ENCODE data around the gene SLC39A9. TPM values are rescaled to one million over a fixed set of nuclear protein-coding genes. Genes with fewer than 3 reads are reported as not detected.

SLC39A9 gene
- total RNA-seq, 1 experiment from 2014 or later, result 80.2 TPM

DNA sequence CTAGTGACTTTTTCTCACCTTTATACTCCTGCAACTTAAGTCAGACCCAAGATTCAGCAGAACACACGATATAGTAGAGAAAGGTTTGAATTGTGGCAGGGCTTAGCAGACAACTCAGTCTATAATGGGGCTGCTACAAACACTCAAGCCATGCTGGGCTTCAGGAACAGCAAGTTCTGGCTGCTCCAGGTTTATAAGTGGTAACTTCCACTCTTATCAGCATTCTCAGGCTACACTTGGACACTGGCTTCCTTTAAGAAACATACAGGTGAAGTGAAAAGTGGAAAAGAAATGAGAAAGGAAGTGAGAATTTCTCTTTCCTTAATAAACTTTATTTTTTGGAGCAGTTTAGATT, 107.7 kb downstream of the SLC39A9 start (continued):
- TF ChIP-seq, protein P1, sequence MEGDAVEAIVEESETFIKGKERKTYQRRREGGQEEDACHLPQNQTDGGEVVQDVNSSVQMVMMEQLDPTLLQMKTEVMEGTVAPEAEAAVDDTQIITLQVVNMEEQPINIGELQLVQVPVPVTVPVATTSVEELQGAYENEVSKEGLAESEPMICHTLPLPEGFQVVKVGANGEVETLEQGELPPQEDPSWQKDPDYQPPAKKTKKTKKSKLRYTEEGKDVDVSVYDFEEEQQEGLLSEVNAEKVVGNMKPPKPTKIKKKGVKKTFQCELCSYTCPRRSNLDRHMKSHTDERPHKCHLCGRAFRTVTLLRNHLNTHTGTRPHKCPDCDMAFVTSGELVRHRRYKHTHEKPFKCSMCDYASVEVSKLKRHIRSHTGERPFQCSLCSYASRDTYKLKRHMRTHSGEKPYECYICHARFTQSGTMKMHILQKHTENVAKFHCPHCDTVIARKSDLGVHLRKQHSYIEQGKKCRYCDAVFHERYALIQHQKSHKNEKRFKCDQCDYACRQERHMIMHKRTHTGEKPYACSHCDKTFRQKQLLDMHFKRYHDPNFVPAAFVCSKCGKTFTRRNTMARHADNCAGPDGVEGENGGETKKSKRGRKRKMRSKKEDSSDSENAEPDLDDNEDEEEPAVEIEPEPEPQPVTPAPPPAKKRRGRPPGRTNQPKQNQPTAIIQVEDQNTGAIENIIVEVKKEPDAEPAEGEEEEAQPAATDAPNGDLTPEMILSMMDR (IDR thresholded peaks at IDR 0.05 in 2 of 3, conservative IDR thresholded peaks at IDR 0.05 in 1 of 3; ENCODE audit: borderline replicate concordance in 1 of 3, insufficient read depth in 1 of 3, low read depth in 2 of 3, low read length in 2 of 3), result no peak
- TF ChIP-seq EZH2phosphoT487 (IDR thresholded peaks at IDR 0.05; ENCODE audit: borderline replicate concordance), result no peak
- no peak; the same call in 1 of the 2 replicates for TF ChIP-seq JUND (IDR thresholded peaks at IDR 0.05)
- no peak for TF ChIP-seq POLR2A (IDR thresholded peaks at IDR 0.05; ENCODE audit: borderline replicate concordance, extremely low read depth, insufficient read depth, insufficient read length)
- TF ChIP-seq, protein P2, sequence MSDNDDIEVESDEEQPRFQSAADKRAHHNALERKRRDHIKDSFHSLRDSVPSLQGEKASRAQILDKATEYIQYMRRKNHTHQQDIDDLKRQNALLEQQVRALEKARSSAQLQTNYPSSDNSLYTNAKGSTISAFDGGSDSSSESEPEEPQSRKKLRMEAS (IDR thresholded peaks at IDR 0.05), result 0 out of 2 replicates have a peak, but pooled peaks have one; percentile 2
- no peak for TF ChIP-seq RAD21 (IDR thresholded peaks at IDR 0.05; ENCODE audit: low read depth)
- TF ChIP-seq, protein P3, sequence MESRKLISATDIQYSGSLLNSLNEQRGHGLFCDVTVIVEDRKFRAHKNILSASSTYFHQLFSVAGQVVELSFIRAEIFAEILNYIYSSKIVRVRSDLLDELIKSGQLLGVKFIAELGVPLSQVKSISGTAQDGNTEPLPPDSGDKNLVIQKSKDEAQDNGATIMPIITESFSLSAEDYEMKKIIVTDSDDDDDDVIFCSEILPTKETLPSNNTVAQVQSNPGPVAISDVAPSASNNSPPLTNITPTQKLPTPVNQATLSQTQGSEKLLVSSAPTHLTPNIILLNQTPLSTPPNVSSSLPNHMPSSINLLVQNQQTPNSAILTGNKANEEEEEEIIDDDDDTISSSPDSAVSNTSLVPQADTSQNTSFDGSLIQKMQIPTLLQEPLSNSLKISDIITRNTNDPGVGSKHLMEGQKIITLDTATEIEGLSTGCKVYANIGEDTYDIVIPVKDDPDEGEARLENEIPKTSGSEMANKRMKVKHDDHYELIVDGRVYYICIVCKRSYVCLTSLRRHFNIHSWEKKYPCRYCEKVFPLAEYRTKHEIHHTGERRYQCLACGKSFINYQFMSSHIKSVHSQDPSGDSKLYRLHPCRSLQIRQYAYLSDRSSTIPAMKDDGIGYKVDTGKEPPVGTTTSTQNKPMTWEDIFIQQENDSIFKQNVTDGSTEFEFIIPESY (IDR thresholded peaks at IDR 0.05; ENCODE audit: extremely low read depth, insufficient replicate concordance, low read length), result no peak
- TF ChIP-seq CEBPB (IDR thresholded peaks at IDR 0.05; ENCODE audit: low read depth), result no peak

Other genes with a start within 250 kb of the SLC39A9 start
- gene DCAF5, start 245.6 kb upstream of the SLC39A9 start, total RNA-seq (2021; ENCODE audit: unreplicated experiment), result 27.1 TPM
- 20.2 TPM for gene EXD2, start 207.2 kb upstream of the SLC39A9 start, total RNA-seq (2021; ENCODE audit: unreplicated experiment)
- 0.32 TPM for gene GALNT16, start 138.5 kb upstream of the SLC39A9 start, total RNA-seq (2021; ENCODE audit: unreplicated experiment)
- 352 TPM for gene ERH, start 393 bp upstream of the SLC39A9 start, total RNA-seq (2021; ENCODE audit: unreplicated experiment)
- gene PLEKHD1, start 86.0 kb downstream of the SLC39A9 start, total RNA-seq (2021; ENCODE audit: unreplicated experiment), result 1.2 TPM
- not detected for gene CCDC177, start 176.2 kb downstream of the SLC39A9 start, total RNA-seq (2021; ENCODE audit: unreplicated experiment)
- gene SUSD6, start 212.9 kb downstream of the SLC39A9 start, total RNA-seq (2021; ENCODE audit: unreplicated experiment), result 6.4 TPM